ENCODE results near the gene PHYKPL.

The PHYKPL gene

GRCh38 chr5:178236679-178237078 lies 4.1 kb upstream of the PHYKPL start:
- no peak for TF ChIP-seq REST (IDR thresholded peaks at IDR 0.05; ENCODE audit: insufficient read depth in 1 of 2, low read depth in 2 of 2, low read length in 2 of 2)
- no peak for TF ChIP-seq FOXP2 (optimal IDR thresholded peaks at IDR 0.05; ENCODE audit: borderline replicate concordance, extremely low read depth, extremely low read length, insufficient read depth)
- TF ChIP-seq TAF1 (IDR thresholded peaks at IDR 0.05; ENCODE audit: borderline replicate concordance, insufficient read depth, low read length) = no peak
- TF ChIP-seq SIN3A (IDR thresholded peaks at IDR 0.05; ENCODE audit: borderline replicate concordance, insufficient read depth, low read length) = no peak
- no peak for TF ChIP-seq POLR2AphosphoS5 (IDR thresholded peaks at IDR 0.05; ENCODE audit: low read depth, low read length)

GRCh38 chr5:178236126-178236525 lies 3.5 kb upstream of the PHYKPL start:
- TF ChIP-seq FOXP2 (optimal IDR thresholded peaks at IDR 0.05; ENCODE audit: borderline replicate concordance, extremely low read depth, extremely low read length, insufficient read depth) (no peak), REST (IDR thresholded peaks at IDR 0.05; ENCODE audit: insufficient read depth in 1 of 2, low read depth in 2 of 2, low read length in 2 of 2) (no peak), TAF1 (IDR thresholded peaks at IDR 0.05; ENCODE audit: borderline replicate concordance, insufficient read depth, low read length) (no peak), SIN3A (IDR thresholded peaks at IDR 0.05; ENCODE audit: borderline replicate concordance, insufficient read depth, low read length) (no peak), POLR2AphosphoS5 (IDR thresholded peaks at IDR 0.05; ENCODE audit: low read depth, low read length) (no peak)

- TF ChIP-seq SIN3A (IDR thresholded peaks at IDR 0.05; ENCODE audit: borderline replicate concordance, insufficient read depth, low read length) (no peak), TAF1 (IDR thresholded peaks at IDR 0.05; ENCODE audit: borderline replicate concordance, insufficient read depth, low read length) (no peak), POLR2AphosphoS5 (IDR thresholded peaks at IDR 0.05; ENCODE audit: low read depth, low read length) (no peak), REST (IDR thresholded peaks at IDR 0.05; ENCODE audit: insufficient read depth in 1 of 2, low read depth in 2 of 2, low read length in 2 of 2) (no peak), FOXP2 (optimal IDR thresholded peaks at IDR 0.05; ENCODE audit: borderline replicate concordance, extremely low read depth, extremely low read length, insufficient read depth) (no peak)
Measured at GRCh38 chr5:178235588-178235974, 3.0 kb upstream of the PHYKPL start.

GRCh38 chr5:178234750-178235587 lies 2.4 kb upstream of the PHYKPL start:
- no peak for TF ChIP-seq SIN3A (IDR thresholded peaks at IDR 0.05; ENCODE audit: borderline replicate concordance, insufficient read depth, low read length)
- no peak for TF ChIP-seq POLR2AphosphoS5 (IDR thresholded peaks at IDR 0.05; ENCODE audit: low read depth, low read length)
- TF ChIP-seq FOXP2 (optimal IDR thresholded peaks at IDR 0.05; ENCODE audit: borderline replicate concordance, extremely low read depth, extremely low read length, insufficient read depth) = no peak
- no peak for TF ChIP-seq TAF1 (IDR thresholded peaks at IDR 0.05; ENCODE audit: borderline replicate concordance, insufficient read depth, low read length)
- no peak for TF ChIP-seq REST (IDR thresholded peaks at IDR 0.05; ENCODE audit: insufficient read depth in 1 of 2, low read depth in 2 of 2, low read length in 2 of 2)

All from PFSK-1 (cell line).